GM23338 (cell line): ENCODE data around the gene RIN3.

Experiments
- CREB1 ChIP-seq: fragments of 250-450 bp; sonication (Bioruptor Pico); IDR thresholded peaks from 2 replicates; pipeline ENCODE4 v1.5.0; 2020; ENCODE audit warnings: low read depth, mild to moderate bottlenecking, moderate library complexity
- CTCF ChIP-seq, 2 experiments: fragments of 200-600 bp in 1 of 2; sonication (generic) in 1 of 2; conservative IDR thresholded peaks; 2 replicates each; pipeline versions ENCODE4 v1.5.1 to v1.6.1; 2016 to 2017; ENCODE audit warnings: antibody characterized with exemption in 2 of 2, low read depth in 2 of 2, mild to moderate bottlenecking in 2 of 2, moderate library complexity in 1 of 2
- ETS1 ChIP-seq: IDR thresholded peaks from 2 replicates; pipeline ENCODE4 v1.6.1; 2016; ENCODE audit warnings: antibody characterized with exemption
- EZH2 ChIP-seq: fragments of 200-600 bp; sonication (generic); IDR thresholded peaks from one replicate; pipeline ENCODE4 v1.8.0; 2017; ENCODE audit warnings: antibody characterized with exemption, mild to moderate bottlenecking, low read depth; ENCODE audit not compliant: unreplicated experiment
- EZH2phosphoT487 ChIP-seq: fragments of 200-600 bp; sonication (generic); IDR thresholded peaks from one replicate; pipeline ENCODE4 v1.8.1; 2018; ENCODE audit warnings: antibody characterized with exemption; ENCODE audit not compliant: unreplicated experiment
- JUNB ChIP-seq: IDR thresholded peaks from one replicate; pipeline ENCODE4 v1.6.1; 2016; ENCODE audit warnings: antibody characterized with exemption; ENCODE audit not compliant: unreplicated experiment
- POLR2AphosphoS5 ChIP-seq: IDR thresholded peaks from 2 replicates; pipeline ENCODE4 v1.6.1; 2016; ENCODE audit warnings: antibody characterized with exemption, low read depth
- REST ChIP-seq: IDR thresholded peaks from one replicate; pipeline ENCODE4 v1.6.1; 2018; ENCODE audit warnings: antibody characterized with exemption; ENCODE audit not compliant: unreplicated experiment
- STAT1 ChIP-seq: IDR thresholded peaks from one replicate; pipeline ENCODE4 v1.6.1; 2016; ENCODE audit warnings: antibody characterized with exemption; ENCODE audit not compliant: unreplicated experiment
- ZNF114 ChIP-seq: fragments of 250-450 bp; sonication (Bioruptor Pico); IDR thresholded peaks from 2 replicates; pipeline ENCODE4 v1.5.0; 2020; ENCODE audit warnings: mild to moderate bottlenecking, moderate library complexity
- ZNF331 ChIP-seq: fragments of 250-450 bp; sonication (Bioruptor Pico); IDR thresholded peaks from 2 replicates; pipeline ENCODE4 v1.5.0; 2020; ENCODE audit warnings: low read depth, mild to moderate bottlenecking, moderate library complexity
- ZNF462 ChIP-seq: fragments of 250-450 bp; sonication (Bioruptor Pico); IDR thresholded peaks from 2 replicates; pipeline ENCODE4 v1.5.0; 2020; ENCODE audit warnings: mild to moderate bottlenecking, moderate library complexity

GRCh38 chr14:92516344-92516965 is 2.9 kb downstream of the RIN3 start:
- TF ChIP-seq CTCF (conservative IDR thresholded peaks at IDR 0.05; ENCODE audit: low read depth in 2 of 2), result no peak
- TF ChIP-seq EZH2, result no peak
- no peak for TF ChIP-seq POLR2AphosphoS5
- no peak for TF ChIP-seq CREB1 (CRISPR knock-in tag)
- no peak for TF ChIP-seq ETS1
- TF ChIP-seq EZH2phosphoT487, result no peak
- no peak for TF ChIP-seq REST
- no peak for TF ChIP-seq JUNB
- TF ChIP-seq ZNF114, result no peak
- no peak for TF ChIP-seq ZNF331
- TF ChIP-seq STAT1, result no peak
- no peak for TF ChIP-seq ZNF462 (CRISPR knock-in tag)
